Mammary epithelial cell (primary cell): ENCODE data around the gene DHX34.

ENCODE experiments used
- EZH2 ChIP-seq: IDR thresholded peaks from 2 replicates; pipeline ENCODE4 v1.6.1; 2012; ENCODE audit warnings: low read length, inconsistent platforms, borderline replicate concordance
- TF ChIP-seq, protein P1 (sequence below), 2 donors: IDR thresholded peaks in 1 of 2; conservative IDR thresholded peaks in 1 of 2; 2 replicates each; pipeline ENCODE4 v1.5.1; 2011 to 2012; ENCODE audit warnings: inconsistent platforms in 2 of 2, low read length in 2 of 2, mild to moderate bottlenecking in 2 of 2, control low read depth in 1 of 2, low read depth in 1 of 2; ENCODE audit not compliant: insufficient read depth in 1 of 2; ENCODE audit errors: extremely low read depth in 1 of 2

DNA sequence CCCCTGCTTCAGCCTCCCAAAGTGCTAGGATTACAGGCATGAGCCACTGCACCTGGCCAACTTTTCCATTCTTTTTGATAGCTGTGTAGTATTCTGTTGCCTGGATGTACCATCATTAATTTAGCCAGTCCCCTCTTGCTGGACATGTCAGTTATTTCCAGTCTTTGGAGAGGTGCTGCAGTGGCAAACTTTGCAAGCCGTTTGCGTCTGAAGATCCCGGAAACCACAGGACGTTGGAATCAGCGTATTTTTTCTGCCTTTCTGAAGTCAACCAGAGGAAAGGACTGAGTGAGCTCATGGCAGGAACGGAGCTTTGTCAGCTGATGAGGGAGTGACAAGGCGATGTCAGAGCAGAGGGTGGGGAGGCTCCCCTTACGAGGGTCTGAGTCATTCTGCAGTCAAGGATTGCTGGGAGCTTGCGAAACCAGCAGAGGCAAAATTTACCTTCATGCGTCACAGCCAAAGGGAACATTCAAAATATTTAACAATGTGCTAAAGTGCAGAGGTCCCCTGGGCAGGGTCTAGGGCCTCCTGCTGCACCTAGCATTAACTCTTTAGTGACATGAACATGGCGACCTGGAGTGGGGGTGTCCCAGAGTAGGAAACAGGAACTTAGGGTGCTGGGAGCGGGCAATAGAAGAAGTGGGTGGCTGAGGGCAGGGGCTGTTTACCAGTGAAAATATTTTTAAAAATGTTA lies 33.8 kb upstream of the DHX34 start:
- TF ChIP-seq, protein P1, sequence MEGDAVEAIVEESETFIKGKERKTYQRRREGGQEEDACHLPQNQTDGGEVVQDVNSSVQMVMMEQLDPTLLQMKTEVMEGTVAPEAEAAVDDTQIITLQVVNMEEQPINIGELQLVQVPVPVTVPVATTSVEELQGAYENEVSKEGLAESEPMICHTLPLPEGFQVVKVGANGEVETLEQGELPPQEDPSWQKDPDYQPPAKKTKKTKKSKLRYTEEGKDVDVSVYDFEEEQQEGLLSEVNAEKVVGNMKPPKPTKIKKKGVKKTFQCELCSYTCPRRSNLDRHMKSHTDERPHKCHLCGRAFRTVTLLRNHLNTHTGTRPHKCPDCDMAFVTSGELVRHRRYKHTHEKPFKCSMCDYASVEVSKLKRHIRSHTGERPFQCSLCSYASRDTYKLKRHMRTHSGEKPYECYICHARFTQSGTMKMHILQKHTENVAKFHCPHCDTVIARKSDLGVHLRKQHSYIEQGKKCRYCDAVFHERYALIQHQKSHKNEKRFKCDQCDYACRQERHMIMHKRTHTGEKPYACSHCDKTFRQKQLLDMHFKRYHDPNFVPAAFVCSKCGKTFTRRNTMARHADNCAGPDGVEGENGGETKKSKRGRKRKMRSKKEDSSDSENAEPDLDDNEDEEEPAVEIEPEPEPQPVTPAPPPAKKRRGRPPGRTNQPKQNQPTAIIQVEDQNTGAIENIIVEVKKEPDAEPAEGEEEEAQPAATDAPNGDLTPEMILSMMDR (conservative IDR thresholded peaks at IDR 0.05 in 1 of 2, IDR thresholded peaks at IDR 0.05 in 1 of 2; ENCODE audit: extremely low read depth in 1 of 2, insufficient read depth in 1 of 2, low read depth in 1 of 2, low read length in 2 of 2): no peak
- TF ChIP-seq EZH2: no peak
